Upper lobe of left lung (tissue), 4 donors: ENCODE measurements around the gene HDAC1.

Experiments used
- POLR2A ChIP-seq, 4 donors: fragments of 450-650 bp; IDR thresholded peaks; one replicate each; pipeline ENCODE4 v1.5.1; 2016 to 2017; ENCODE audit warnings: antibody characterized with exemption in 4 of 4, mild to moderate bottlenecking in 2 of 4
- POLR2AphosphoS5 ChIP-seq, 2 donors: sonication (generic); formaldehyde crosslinking; IDR thresholded peaks; one replicate each; pipeline ENCODE4 v1.5.1; 2017; ENCODE audit warnings: antibody characterized with exemption in 2 of 2
- TF ChIP-seq, protein P1 (sequence below), 6 experiments: fragments of 450-650 bp in 4 of 6; fragments of 200-600 bp in 2 of 6; sonication (generic) in 2 of 6; IDR thresholded peaks; one replicate each; pipeline ENCODE4 v1.5.1; 2016 to 2019; ENCODE audit warnings: antibody characterized with exemption in 6 of 6

DNA sequence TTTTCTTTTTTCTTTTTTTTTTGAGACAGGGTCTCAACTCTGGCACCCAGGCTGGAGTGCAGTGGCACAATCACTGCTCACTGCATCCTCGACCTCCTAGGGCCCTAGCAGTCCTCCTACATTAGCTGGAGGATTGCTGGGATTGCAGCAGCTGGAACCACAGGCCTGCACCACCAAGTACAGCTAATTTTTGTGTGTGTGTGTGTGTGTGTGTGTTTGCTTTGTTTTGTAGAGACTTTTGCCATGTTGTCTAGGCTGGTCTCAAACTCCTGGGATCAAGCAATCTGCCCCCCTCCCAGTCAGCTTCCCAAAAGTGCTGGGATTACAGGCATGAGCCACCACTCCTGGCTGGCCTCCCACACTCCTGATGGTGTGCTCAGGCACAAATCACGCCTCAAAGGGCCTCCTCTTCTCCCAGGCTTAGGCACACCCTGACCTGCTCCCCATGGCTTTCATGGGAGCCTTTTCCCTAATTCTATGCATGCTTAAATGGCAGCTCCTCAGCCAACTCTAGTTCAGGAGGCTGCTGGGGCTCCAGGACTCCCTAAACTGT, 61.0 kb downstream of the HDAC1 start:
- TF ChIP-seq, protein P1, sequence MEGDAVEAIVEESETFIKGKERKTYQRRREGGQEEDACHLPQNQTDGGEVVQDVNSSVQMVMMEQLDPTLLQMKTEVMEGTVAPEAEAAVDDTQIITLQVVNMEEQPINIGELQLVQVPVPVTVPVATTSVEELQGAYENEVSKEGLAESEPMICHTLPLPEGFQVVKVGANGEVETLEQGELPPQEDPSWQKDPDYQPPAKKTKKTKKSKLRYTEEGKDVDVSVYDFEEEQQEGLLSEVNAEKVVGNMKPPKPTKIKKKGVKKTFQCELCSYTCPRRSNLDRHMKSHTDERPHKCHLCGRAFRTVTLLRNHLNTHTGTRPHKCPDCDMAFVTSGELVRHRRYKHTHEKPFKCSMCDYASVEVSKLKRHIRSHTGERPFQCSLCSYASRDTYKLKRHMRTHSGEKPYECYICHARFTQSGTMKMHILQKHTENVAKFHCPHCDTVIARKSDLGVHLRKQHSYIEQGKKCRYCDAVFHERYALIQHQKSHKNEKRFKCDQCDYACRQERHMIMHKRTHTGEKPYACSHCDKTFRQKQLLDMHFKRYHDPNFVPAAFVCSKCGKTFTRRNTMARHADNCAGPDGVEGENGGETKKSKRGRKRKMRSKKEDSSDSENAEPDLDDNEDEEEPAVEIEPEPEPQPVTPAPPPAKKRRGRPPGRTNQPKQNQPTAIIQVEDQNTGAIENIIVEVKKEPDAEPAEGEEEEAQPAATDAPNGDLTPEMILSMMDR (IDR thresholded peaks at IDR 0.05), result no peak
- TF ChIP-seq POLR2AphosphoS5 (IDR thresholded peaks at IDR 0.05), result no peak
- TF ChIP-seq POLR2A (IDR thresholded peaks at IDR 0.05), result no peak
